Thoracic aorta (tissue), 2 donors: ENCODE results near the gene FOXL3. TPM values are rescaled to one million over a fixed set of nuclear protein-coding genes. Genes with fewer than 3 reads are reported as not detected.
"Not testable (repeated sequence)": the region's sequence is repeated elsewhere in the genome, so short reads cannot be mapped to it uniquely, and the experiment has no call there.

ENCODE experiments used
- ATAC-seq: fragments of 150-250 bp; one replicate; pipeline ENCODE4 v1.8.0; 2017; ENCODE audit warnings: low read depth; ENCODE audit not compliant: insufficient number of reproducible peaks, low FRiP score
- DNase-seq: peaks from one replicate; pipeline ENCODE4 v3.0.0-alpha.2; 2020; ENCODE audit warnings: low spot score
- H3K27ac ChIP-seq, 2 donors: fragments of 200-600 bp; sonication (generic); 1 replicate in 1 of 2; 2 replicates in 1 of 2; pipeline ENCODE4 v1.5.1; 2016; ENCODE audit warnings: mild to moderate bottlenecking in 2 of 2, moderate library complexity in 2 of 2
- H3K27me3 ChIP-seq: fragments of 200-600 bp; sonication (generic); replicated peaks from 2 replicates; pipeline ENCODE4 v1.6.0; 2016; ENCODE audit warnings: mild to moderate bottlenecking; ENCODE audit not compliant: insufficient read depth
- H3K36me3 ChIP-seq: fragments of 200-600 bp; sonication (generic); one replicate; pipeline ENCODE4 v1.5.1; 2016
- H3K4me1 ChIP-seq, 2 donors: fragments of 200-600 bp; sonication (generic); 1 replicate in 1 of 2; 2 replicates in 1 of 2; pipeline versions ENCODE4 v1.5.1 to v1.6.0; 2016; ENCODE audit warnings: low read depth in 2 of 2, mild to moderate bottlenecking in 1 of 2; ENCODE audit not compliant: control insufficient read depth in 1 of 2
- H3K4me3 ChIP-seq: fragments of 200-600 bp; sonication (generic); 2 replicates; pipeline ENCODE4 v1.5.1; 2016; ENCODE audit warnings: mild to moderate bottlenecking
- H3K9me3 ChIP-seq: fragments of 200-600 bp; sonication (generic); 2 replicates; pipeline ENCODE4 v1.5.1; 2016
- CTCF ChIP-seq: fragments of 200-600 bp; sonication (generic); IDR thresholded peaks from one replicate; pipeline ENCODE4 v1.5.1; 2019; ENCODE audit warnings: antibody characterized with exemption
- total RNA-seq, 2 donors: library from RNA; depleted of rRNA; stranded (reverse); fragments of >200 nt; gene quantifications; one replicate each; pipeline versions ENCODE4 v1.1.0 to v1.2.3, GENCODE V29; 2016

FOXL3 gene
- total RNA-seq, 2 donors from 2014 or later = not detected

GRCh38 chr7:262631-263311, 27.2 kb upstream of the FOXL3 start:
- not testable (repeated sequence) for H3K4me1 ChIP-seq, H3K27ac ChIP-seq, H3K4me3 ChIP-seq, H3K9me3 ChIP-seq, DNase-seq, H3K27me3 ChIP-seq, ATAC-seq
- peak; percentile 38 for TF ChIP-seq CTCF
- peaks cover 32% of the 10 kb centered on the region for H3K36me3 ChIP-seq

- H3K27ac ChIP-seq, H3K9me3 ChIP-seq, ATAC-seq, H3K4me3 ChIP-seq, DNase-seq, H3K27me3 ChIP-seq, H3K4me1 ChIP-seq: not testable (repeated sequence)
- TF ChIP-seq CTCF = peak; percentile 53
- peaks cover 27% of the 10 kb centered on the region for H3K36me3 ChIP-seq
These were observed 26.3 kb upstream of the FOXL3 start for GRCh38 chr7:263483-264351.

GRCh38 chr7:264541-265191, 25.3 kb upstream of the FOXL3 start:
- TF ChIP-seq CTCF = no peak
- Histone ChIP-seq H3K27me3 (no peaks in the 10 kb centered on the region), H3K4me3 (no peak overlapping the region), H3K4me1 (no peaks in the 10 kb centered on the region), H3K27ac (no peak overlapping the region), H3K9me3 (peaks cover 4% of the 10 kb centered on the region), H3K36me3 (peaks cover 17% of the 10 kb centered on the region)
- ATAC-seq (no peak), DNase-seq (no peak)

GRCh38 chr7:265192-265997, 24.6 kb upstream of the FOXL3 start:
- no peak overlapping the region for H3K4me3 ChIP-seq
- H3K27ac ChIP-seq = no peak overlapping the region
- H3K9me3 ChIP-seq = peaks cover 4% of the 10 kb centered on the region
- peaks cover 10% of the 10 kb centered on the region for H3K36me3 ChIP-seq
- DNase-seq = no peak
- no peak for TF ChIP-seq CTCF
- no peaks in the 10 kb centered on the region for H3K4me1 ChIP-seq
- no peaks in the 10 kb centered on the region for H3K27me3 ChIP-seq
- ATAC-seq = no peak
